Muscle of leg (tissue), 11 donors: Measurements from ENCODE around the gene CD248. TPM values are rescaled to one million over a fixed set of nuclear protein-coding genes. Genes with fewer than 3 reads are reported as not detected.
"Not testable (repeated sequence)": the region's sequence is repeated elsewhere in the genome, so short reads cannot be mapped to it uniquely, and the experiment has no call there.

ENCODE experiments used
- DNase-seq: peaks from one replicate; pipeline ENCODE4 v3.0.0; 2013
- H3K27ac ChIP-seq: one replicate; pipeline ENCODE4 v1.5.1; 2013; ENCODE audit warnings: mild to moderate bottlenecking, low read length, control low read depth
- H3K27me3 ChIP-seq: one replicate; pipeline ENCODE4 v1.6.1; 2013; ENCODE audit warnings: low read length; ENCODE audit not compliant: control insufficient read depth, insufficient read depth
- H3K36me3 ChIP-seq: one replicate; pipeline ENCODE4 v1.6.1; 2013; ENCODE audit warnings: low read length; ENCODE audit not compliant: control insufficient read depth, insufficient read depth
- H3K4me1 ChIP-seq: one replicate; pipeline ENCODE4 v1.6.1; 2013; ENCODE audit warnings: low read length; ENCODE audit not compliant: control insufficient read depth, insufficient read depth
- H3K4me3 ChIP-seq: one replicate; pipeline ENCODE4 v1.5.1; 2013; ENCODE audit warnings: low read length, control low read depth
- H3K9me3 ChIP-seq: replicated peaks from 2 replicates; pipeline ENCODE4 v1.6.1; 2013; ENCODE audit warnings: low read depth, low read length; ENCODE audit not compliant: control insufficient read depth
- WGBS: methylation state at CpG from one replicate; pipeline ENCODE4 v1.1.5; 2013; ENCODE audit warnings: missing lambda C conversion rate; ENCODE audit not compliant: insufficient coverage; 5-methylcytosine and 5-hydroxymethylcytosine counted together
- polyA plus RNA-seq, 8 donors: library from polyadenylated mRNA; unstranded; fragments of 120-200 nt; gene quantifications; one replicate each; pipeline versions ENCODE4 v1.2.1 to v1.2.3, GENCODE V29; 2013; ENCODE audit warnings: inconsistent platforms in 1 of 8, low replicate concordance in 1 of 8; ENCODE audit not compliant: insufficient read length in 8 of 8, insufficient read depth in 1 of 8
- total RNA-seq: library from RNA; stranded (reverse); fragments of 120-200 nt; gene quantifications from one replicate; pipeline ENCODE4 v1.2.4, GENCODE V29; 2013

Gene CD248
- total and polyA plus RNA-seq, 9 donors: 24.5 to 134 (median 97.4) TPM

DNA sequence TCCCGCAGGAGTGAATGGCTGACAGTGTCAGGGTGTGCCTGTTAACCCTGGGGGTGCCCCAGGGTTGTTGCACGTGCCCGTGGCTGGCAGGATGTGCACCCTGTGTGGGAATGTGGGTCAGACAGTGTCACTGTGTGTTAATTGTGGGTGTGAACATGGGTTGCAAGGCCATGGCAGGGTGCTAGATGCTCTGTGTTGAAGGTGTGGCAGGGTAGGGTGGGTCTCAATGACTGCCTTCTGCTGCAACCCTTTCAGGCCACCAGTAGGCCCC lies 11.1 kb upstream of the CD248 start:
- Histone ChIP-seq H3K9me3 (no peaks in the 10 kb centered on the region), H3K4me1 (peaks cover 44% of the 10 kb centered on the region), H3K27ac (peak overlapping the region; percentile 38), H3K4me3 (no peak overlapping the region), H3K36me3 (peaks cover 19% of the 10 kb centered on the region), H3K27me3 (no peaks in the 10 kb centered on the region)
- DNase-seq: no peak
- 64% methylated on average over 3 of the region's 3 CpGs for WGBS

DNA sequence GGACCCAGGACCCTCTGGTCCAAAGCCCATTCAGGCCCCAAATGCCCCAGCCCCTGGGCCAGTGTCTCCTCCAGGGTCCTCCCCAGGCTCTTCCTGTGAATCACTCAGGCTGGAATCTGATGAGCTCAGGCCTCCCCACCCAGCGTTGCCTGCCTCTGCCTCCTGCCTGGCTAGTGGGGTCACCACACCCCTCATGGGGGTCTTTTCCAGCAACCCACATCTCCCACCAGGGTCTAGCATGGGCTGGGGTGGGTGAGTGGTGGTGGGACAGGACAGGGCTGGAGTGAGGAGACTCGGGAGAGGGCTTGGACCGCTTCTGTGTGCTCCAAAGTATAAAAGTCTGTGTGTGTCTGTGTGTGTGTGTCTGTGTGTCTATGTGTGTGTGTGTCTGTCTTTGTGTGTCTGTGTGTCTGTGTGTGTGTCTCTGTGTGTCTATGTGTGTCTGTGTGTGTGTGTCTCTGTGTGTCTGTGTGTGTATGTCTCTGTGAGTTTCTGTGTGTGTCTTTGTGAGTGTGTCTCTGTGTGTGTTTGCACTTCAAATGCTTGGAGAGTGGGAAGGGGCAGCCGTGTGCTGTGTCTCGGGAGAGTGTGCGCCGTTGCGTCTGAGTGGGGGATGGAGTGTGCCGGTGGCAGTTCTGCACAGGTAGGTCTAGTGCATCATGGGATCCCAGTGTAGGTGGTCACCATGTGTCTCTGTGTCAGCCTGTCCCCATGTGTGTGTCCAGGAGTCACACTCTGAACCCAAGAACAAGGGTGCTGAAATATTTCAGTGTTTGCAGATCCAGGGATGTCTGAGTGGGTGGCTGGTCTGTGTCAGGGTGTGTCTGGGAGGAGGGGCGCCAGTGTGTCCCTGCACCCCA lies 10.6 kb upstream of the CD248 start:
- Histone ChIP-seq H3K36me3 (peaks cover 14% of the 10 kb centered on the region), H3K4me1 (peaks cover 47% of the 10 kb centered on the region), H3K27me3 (no peaks in the 10 kb centered on the region), H3K4me3 (no peak overlapping the region), H3K27ac (peak overlapping the region; percentile 54), H3K9me3 (no peaks in the 10 kb centered on the region)
- DNase-seq: peak; percentile 65
- WGBS: 72% methylated on average over 8 of the region's 10 CpGs

DNA sequence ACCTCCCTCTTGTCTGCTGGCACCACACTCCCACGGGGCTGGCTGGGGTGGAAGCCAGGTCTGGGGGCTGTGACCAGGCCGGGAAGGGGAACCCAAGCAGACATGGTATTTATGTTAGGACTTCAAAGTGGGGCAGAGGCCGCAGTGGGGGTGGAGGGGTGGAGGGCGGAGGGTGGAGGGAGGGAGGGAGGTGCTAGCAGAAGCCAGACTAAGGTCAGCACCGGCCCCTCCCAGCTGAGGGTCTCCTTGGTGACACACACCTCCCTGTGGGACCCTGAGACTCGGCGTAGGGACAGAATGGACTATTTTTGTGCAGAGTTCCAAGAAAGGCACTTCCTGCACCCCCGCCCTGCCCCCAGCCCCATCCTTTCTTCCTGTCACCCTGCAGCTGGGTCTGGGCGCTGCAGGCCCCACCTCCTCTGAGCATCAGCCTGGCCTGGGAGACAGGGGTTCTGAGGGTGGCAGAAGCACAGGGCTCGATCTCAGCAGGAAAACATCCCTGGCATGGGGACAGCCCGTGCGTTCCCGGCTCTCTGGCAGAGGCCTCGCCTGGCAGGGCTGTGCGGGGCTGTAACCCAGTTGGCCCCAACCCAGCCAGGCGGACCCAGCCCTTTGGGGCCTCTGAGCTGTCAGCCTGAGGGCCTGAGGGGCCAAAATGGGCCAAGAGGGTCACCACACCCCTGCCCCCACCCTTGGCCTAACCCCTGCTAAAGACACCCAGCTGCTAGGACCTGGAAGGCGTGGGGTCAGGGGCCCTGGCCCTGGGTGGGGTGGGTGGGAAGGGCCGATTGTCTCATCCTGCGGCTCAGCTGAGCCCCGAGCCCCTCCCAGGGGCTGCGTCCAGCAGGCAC lies 9.6 kb upstream of the CD248 start:
- Histone ChIP-seq H3K4me1 (peaks cover 49% of the 10 kb centered on the region), H3K36me3 (peaks cover 5% of the 10 kb centered on the region), H3K9me3 (no peaks in the 10 kb centered on the region), H3K27me3 (no peaks in the 10 kb centered on the region), H3K27ac (peak overlapping the region; percentile 69), H3K4me3 (no peak overlapping the region)
- DNase-seq: peak; percentile 75
- WGBS: 11% methylated on average over 10 of the region's 21 CpGs

DNA sequence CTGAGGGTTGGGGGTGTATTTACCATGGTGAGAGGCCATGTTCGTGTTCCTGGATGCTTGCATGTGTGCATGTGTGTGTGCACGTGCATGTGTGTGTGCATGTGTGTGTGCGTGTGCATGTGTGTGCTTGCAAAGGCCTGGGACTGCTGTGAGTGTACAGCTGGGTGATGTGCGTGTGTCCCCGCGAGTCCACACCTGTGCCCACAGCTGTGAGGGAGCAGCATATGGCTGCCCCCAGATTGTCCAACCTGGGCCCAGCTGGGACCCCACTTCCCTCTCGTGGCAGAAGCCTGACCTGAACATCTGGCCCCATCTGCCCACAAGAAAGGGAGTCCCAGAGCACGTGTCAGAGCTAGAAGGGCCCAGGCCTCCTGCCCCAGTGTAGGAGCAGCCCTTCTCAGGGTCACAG lies 8.4 kb upstream of the CD248 start:
- H3K4me3 ChIP-seq: no peak overlapping the region
- H3K27me3 ChIP-seq: no peaks in the 10 kb centered on the region
- DNase-seq: peak; percentile 35
- peaks cover 49% of the 10 kb centered on the region for H3K4me1 ChIP-seq
- WGBS: 51% methylated on average over 8 of the region's 8 CpGs
- no peaks in the 10 kb centered on the region for H3K9me3 ChIP-seq
- H3K27ac ChIP-seq: no peak overlapping the region
- no peaks in the 10 kb centered on the region for H3K36me3 ChIP-seq

DNA sequence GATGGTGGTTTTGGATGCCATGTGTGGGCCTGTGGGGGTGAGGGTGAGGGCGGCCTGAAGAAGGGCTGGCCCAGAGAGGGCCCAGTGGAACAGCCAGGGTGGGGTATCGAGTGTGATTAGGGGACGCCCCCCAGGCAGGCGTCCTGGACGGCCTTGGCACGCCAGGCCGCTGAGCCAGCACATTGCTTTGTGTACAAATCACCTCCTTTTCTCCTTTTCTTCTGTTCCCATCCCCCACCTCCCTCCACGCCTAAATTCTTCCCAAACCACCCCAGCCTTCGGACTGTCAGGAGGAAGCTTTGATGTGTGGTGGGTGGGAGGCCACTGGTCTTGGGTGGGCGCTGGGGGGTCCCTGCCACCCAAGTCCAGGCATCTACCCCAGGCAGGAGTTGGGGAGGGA lies 7.8 kb upstream of the CD248 start:
- Histone ChIP-seq H3K36me3 (no peaks in the 10 kb centered on the region), H3K9me3 (no peaks in the 10 kb centered on the region), H3K4me1 (peaks cover 49% of the 10 kb centered on the region), H3K27me3 (no peaks in the 10 kb centered on the region), H3K4me3 (no peak overlapping the region), H3K27ac (no peak overlapping the region)
- WGBS: 58% methylated on average over 7 of the region's 10 CpGs
- DNase-seq: no peak

DNA sequence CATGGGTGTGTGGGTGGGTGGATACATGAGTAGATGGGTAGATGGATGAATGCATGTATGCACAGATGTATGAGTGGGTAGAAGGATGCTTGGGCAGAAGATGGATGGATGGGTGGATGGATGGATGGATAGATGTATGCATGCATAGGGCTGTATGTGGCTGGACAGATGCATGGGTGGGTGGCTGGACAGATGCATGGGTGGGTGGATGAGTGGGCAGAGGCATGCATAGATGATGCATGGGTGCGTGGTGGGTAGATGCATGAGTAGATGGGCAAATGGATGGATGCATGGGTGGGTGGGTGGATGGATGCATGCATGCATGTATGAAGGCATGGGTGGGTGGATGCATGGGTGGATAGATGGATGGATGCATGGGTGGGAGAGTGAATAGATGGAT lies 6.8 kb upstream of the CD248 start:
- Histone ChIP-seq H3K4me3 (no peak overlapping the region), H3K9me3 (no peaks in the 10 kb centered on the region), H3K4me1 (peaks cover 53% of the 10 kb centered on the region), H3K27ac (no peak overlapping the region), H3K27me3 (no peaks in the 10 kb centered on the region), H3K36me3 (no peaks in the 10 kb centered on the region)
- 100% methylated on average over 1 of the region's 1 CpG for WGBS
- DNase-seq: no peak

DNA sequence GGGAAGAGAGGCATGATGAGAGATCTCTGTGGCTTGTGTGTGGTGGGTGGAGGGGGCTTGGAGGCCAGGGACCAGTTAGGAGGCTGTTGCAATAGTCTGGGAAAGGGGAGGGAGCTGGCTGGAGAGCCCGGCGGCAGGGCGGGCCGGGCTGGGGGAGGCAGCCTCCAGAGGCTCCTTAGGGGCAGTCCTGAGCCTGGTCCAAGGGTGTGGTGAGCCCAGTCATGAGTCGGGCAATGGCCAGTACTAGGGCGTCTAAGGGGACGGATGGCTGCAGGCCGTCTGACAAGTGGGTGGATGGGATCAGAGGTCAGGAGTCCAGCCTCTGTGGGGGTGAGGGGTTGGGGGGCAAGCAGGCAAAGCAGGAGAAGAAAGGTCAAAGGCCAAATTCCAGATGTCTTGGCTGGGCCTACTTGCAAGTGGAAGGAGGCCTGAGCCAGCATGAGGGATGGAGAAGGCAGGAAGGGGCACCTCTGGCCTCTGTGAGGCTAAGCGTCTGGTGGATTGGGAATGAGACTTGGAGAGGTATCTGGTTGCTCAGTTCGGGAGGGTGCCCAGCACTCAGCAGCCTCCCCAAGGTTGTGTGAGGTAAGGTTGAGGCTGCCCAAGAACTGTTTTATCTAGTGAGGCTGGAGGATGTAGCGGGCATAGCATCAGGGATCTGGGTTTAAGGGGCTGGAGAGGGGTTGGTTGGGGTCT lies 6.0 kb upstream of the CD248 start:
- Histone ChIP-seq H3K4me3 (no peak overlapping the region), H3K4me1 (peaks cover 53% of the 10 kb centered on the region), H3K27me3 (no peaks in the 10 kb centered on the region), H3K9me3 (no peaks in the 10 kb centered on the region), H3K27ac (no peak overlapping the region), H3K36me3 (no peaks in the 10 kb centered on the region)
- DNase-seq: no peak
- 43% methylated on average over 11 of the region's 11 CpGs for WGBS

DNA sequence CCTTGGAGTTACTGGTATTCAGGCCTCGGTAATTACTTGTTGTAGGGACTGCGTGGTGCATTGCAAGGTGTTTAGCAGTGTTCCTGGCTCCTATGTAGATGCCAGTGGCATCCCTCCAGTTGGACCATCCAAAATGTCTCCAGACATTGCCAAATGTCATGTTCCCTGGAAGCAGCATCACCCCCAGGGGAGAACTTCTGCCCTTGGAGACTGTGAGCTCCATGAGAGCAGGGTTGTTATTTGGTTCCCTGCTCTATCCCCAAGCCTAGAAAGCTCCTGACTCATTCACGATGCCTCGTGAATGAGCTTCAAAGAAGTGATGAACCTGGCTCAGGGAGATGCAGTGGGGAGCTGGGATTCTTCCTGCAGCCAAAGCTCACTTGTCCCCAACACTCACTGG lies 4.8 kb upstream of the CD248 start:
- H3K27me3 ChIP-seq: no peaks in the 10 kb centered on the region
- no peak overlapping the region for H3K4me3 ChIP-seq
- peaks cover 53% of the 10 kb centered on the region for H3K4me1 ChIP-seq
- WGBS: no CpG with 5 or more reads among the region's 4 CpGs
- no peaks in the 10 kb centered on the region for H3K36me3 ChIP-seq
- no peak for DNase-seq
- no peaks in the 10 kb centered on the region for H3K9me3 ChIP-seq
- H3K27ac ChIP-seq: no peak overlapping the region

DNA sequence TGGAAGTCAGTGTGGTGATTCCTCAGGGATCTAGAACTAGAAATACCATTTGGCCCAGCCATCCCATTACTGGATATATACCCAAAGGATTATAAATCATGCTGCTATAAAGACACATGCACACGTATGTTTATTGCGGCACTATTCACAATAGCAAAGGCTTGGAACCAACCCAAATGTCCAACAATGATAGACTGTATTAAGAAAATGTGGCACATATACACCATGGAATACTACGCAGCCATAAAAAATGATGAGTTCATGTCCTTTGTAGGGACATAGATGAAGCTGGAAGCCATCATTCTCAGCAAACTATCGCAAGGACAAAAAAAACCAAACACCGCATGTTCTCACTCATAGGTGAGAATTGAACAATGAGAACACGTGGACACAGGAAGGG lies 3.9 kb upstream of the CD248 start:
- not testable (repeated sequence) for H3K4me3 ChIP-seq, H3K27me3 ChIP-seq, H3K27ac ChIP-seq, H3K36me3 ChIP-seq, H3K9me3 ChIP-seq, DNase-seq
- peaks cover 52% of the 10 kb centered on the region for H3K4me1 ChIP-seq
- no CpG with 5 or more reads among the region's 6 CpGs for WGBS

DNA sequence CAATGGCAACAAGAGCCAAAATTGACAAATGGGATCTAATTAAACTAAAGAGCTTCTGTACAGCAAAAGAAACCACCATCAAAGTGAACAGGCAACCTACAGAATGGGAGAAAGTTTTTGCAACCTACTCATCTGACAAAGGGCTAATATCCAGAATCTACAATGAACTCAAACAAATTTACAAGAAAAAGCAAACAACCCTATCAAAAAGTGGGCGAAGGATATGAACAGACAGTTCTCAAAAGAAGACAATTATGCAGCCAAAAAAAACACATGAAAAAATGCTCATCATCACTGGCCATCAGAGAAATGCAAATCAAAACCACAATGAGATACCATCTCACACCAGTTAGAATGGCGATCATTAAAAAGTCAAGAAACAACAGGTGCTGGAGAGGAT lies 3.4 kb upstream of the CD248 start:
- DNase-seq, H3K36me3 ChIP-seq, H3K4me3 ChIP-seq, H3K9me3 ChIP-seq, H3K27ac ChIP-seq, H3K27me3 ChIP-seq: not testable (repeated sequence)
- no CpG with 5 or more reads among the region's 2 CpGs for WGBS
- peaks cover 50% of the 10 kb centered on the region for H3K4me1 ChIP-seq
